T-helper 2 cell treated with Interferon-gamma antibody and Interleukin-4, amounts not matched to agents 5 μg/mL and 100 μg/mL, for 36 hours (primary cell): ENCODE data around the gene NAT8L.

Experiments
- DNase-seq: peaks from one replicate; pipeline ENCODE4 v3.0.0; 2021; ENCODE audit warnings: low spot score
- H3K27ac Mint-ChIP-seq: one replicate; pipeline ENCODE4 v1.8.0; 2021; ENCODE audit warnings: mild to moderate bottlenecking, mixed read lengths
- H3K27me3 Mint-ChIP-seq: one replicate; pipeline ENCODE4 v1.8.0; 2021; ENCODE audit warnings: low read depth, mixed read lengths
- H3K36me3 Mint-ChIP-seq: one replicate; pipeline ENCODE4 v1.8.0; 2021; ENCODE audit warnings: low read depth, mixed read lengths
- H3K4me1 Mint-ChIP-seq: one replicate; pipeline ENCODE4 v1.8.0; 2021; ENCODE audit warnings: low read depth, mixed read lengths
- H3K4me3 Mint-ChIP-seq: one replicate; pipeline ENCODE4 v1.8.0; 2022; ENCODE audit warnings: mild to moderate bottlenecking, moderate library complexity, mixed read lengths
- H3K9me3 Mint-ChIP-seq: one replicate; pipeline ENCODE4 v1.8.0; 2021; ENCODE audit warnings: mixed read lengths

NAT8L gene

DNA sequence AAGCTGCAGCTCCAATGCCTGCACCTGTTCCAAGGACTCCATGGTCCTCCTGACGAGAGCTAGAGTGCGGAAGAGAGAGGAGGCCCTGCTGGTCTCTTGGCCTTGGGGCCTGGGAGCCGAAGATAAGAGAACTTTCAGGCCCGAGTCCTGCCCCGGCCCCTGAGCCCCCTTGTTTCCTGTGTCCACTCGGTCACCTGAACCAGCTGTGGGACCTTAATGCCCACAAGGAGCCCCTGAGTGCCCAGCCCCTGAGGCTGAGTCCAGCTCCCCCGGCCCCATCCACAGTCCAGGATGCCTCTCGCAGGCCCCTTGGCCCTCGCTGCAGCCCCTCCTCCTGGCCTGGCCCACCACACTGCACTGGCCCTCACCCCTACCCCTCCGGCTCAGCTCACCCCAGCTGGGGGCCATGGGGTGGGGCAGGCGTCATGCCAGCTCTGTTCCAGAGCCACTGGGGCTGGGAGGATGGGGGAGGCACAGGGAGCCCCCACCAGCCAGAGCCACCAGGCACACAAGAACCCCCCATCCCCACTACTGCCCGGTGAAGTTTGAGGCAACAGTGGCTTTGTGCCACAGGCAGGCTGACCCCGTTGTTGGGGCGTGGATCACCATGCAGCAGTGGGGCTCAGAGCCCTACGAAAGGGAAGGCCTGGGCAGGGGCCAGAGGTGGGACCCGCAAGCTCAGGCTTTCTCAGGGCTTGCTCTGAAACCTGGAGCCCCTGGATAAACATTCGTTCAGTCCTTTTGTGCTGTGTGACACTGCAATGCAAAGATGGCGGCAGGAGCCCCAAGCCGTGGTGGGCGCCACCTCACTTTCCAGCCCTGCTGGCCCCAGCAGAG, 14.1 kb downstream of the NAT8L start:
- H3K4me3 Mint-ChIP-seq = no peak overlapping the region
- H3K36me3 Mint-ChIP-seq = no peaks in the 10 kb centered on the region
- no peaks in the 10 kb centered on the region for H3K9me3 Mint-ChIP-seq

DNA sequence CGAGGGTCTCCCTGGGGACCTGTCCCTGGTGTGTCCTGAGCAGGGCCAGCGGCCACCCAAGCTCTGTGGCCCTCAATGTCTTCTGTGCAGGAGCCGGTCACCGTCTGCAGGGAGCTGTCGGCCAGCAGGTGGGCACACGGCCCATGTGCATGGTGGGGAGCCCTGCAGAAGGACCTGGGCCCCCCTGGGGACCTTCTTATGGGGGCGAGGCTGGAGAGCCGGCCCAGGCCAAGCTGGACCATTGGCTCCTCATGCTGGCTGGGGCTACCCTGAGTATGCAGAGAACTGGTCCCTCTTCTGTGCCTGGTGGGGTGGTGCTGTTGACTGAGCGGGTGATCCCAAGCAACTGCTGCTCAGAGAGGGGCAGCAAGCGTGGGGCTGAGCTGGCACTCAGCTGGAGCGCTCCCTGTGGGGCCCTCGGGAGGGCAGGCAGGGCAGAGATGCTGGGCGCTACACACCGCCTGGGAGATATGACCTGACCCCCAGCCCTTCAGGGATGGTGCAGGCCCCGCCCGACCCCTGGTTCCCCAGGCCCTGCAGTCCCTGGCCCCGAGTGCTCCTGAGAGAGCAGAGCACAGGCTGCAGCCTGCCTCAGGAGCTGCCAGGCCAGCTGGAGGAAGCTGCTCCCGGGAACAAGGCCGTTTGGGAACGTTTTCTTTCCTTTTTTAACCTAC, 14.8 kb downstream of the NAT8L start:
- H3K27ac Mint-ChIP-seq = no peak overlapping the region
- no peaks in the 10 kb centered on the region for H3K27me3 Mint-ChIP-seq
- no peak overlapping the region for H3K4me3 Mint-ChIP-seq
- DNase-seq = no peak
- H3K9me3 Mint-ChIP-seq = no peaks in the 10 kb centered on the region
- no peaks in the 10 kb centered on the region for H3K4me1 Mint-ChIP-seq
- no peaks in the 10 kb centered on the region for H3K36me3 Mint-ChIP-seq

More for the DNA sequence above, 14.1 kb downstream of the NAT8L start:
- no peak for DNase-seq
- Mint-ChIP-seq H3K4me1 (no peaks in the 10 kb centered on the region), H3K27ac (no peak overlapping the region), H3K27me3 (no peaks in the 10 kb centered on the region)

DNA sequence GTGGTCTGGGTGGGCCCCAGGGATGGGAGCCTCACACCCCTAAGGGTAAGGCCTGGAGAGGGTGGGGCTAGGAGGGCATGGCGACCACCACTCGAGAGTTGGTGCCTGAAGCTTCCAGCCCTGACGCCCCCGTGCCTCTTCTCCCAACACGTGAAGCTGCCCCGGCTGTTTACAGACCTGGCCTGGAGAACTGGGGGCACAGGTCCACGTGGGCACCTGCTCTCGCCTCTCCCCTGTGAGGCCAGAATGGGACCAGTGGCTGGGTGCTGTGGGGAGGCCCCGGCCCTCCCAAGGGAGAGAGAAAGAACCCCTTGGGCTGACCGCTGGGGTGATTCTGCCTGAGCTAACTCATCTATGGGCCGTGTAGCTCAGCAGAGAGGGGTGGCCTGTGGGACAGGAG, 15.5 kb downstream of the NAT8L start:
- Mint-ChIP-seq H3K27me3 (no peaks in the 10 kb centered on the region), H3K36me3 (no peaks in the 10 kb centered on the region), H3K27ac (no peak overlapping the region), H3K4me3 (no peak overlapping the region), H3K9me3 (no peaks in the 10 kb centered on the region), H3K4me1 (no peaks in the 10 kb centered on the region)
- DNase-seq = no peak

DNA sequence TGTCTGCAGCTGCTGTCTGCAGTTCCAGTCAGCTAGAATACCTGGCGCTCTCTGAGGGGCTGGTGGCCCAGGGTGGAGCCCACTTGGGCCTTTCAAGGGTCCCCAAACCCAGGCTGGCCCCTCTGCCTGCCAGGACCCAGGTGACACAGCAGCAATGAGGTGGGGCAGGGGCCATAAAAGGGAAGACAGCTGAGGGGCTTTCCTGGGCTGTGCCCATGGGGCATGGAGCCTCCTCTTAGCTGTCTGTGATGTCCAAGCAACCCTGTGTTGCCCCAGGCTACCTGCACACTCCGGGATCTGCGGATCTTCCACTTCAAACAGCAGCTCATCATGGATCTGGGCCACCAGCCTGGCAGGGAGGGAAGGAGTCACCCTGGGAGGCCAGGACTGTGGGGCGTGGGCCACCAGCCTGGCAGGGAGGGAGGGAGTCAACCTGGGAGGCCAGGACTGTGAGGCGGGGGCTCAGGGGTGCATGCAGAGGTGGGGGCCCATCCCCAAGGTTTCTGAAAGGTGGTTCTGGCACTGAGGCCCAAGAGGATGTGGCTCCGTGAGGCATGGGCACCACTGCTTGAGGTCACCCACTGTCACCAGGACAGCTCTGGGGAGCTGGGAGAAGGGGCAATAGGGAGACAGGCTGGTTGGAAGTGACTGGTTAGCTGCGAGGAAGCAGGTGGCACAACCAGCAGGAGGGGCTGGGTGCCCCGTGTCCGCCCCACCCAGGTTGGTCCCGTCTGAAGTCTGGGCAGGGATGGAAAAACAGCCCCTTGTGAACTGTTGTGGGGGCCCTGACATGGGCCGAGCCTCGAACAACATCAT, 16.3 kb downstream of the NAT8L start:
- H3K4me3 Mint-ChIP-seq = no peak overlapping the region

DNA sequence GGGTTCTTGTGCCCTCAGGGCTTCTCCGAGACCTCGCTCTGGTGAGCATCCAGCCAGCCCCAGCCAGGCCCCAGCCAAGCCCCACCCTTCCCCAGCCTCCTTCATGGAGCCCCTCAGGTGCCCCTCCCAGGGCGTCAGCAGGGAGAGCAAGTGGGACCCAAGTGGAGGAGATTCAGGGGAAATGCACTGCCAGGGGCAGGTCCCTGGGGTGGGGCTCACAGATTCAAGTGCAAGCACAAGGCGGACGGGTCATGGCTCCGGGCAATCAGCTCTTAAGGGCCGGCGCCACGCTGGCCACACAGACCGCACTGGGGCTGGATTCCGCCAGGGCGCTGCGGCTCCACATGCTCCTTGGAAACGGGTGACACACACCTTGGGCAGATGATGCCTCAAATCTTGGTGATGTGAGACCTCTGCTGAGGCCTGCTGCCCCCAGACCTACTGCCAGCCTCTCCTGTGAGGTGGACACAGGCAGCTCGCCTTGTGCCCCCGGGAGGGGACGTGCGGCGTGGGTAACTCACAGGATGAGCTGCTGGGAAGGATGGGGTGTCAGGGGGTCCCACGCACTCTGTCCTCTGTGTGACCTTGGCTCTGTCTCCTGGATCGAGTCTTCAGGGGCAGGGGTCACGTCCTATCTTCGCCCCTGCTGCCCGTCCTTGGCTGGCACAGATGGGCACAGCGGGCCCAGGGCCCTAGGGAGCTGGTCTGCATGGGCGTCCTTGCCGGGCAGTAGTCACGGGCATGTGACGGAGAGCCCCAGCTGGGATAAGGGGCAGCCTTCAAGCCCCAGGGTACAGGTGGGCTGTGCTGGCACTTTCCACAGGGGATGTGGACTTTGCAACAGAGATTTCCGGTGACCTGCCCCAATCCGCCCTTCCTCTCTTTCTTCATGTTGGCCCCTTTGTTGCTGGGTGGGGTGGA, 17.1 kb downstream of the NAT8L start:
- no peak for DNase-seq
- H3K9me3 Mint-ChIP-seq = no peaks in the 10 kb centered on the region
- H3K36me3 Mint-ChIP-seq = no peaks in the 10 kb centered on the region
- no peaks in the 10 kb centered on the region for H3K4me1 Mint-ChIP-seq
- H3K27me3 Mint-ChIP-seq = no peaks in the 10 kb centered on the region
- no peak overlapping the region for H3K27ac Mint-ChIP-seq
- no peak overlapping the region for H3K4me3 Mint-ChIP-seq

More for the DNA sequence above, 16.3 kb downstream of the NAT8L start:
- no peak for DNase-seq
- Mint-ChIP-seq H3K36me3 (no peaks in the 10 kb centered on the region), H3K9me3 (no peaks in the 10 kb centered on the region), H3K27ac (no peak overlapping the region), H3K4me1 (no peaks in the 10 kb centered on the region), H3K27me3 (no peaks in the 10 kb centered on the region)

DNA sequence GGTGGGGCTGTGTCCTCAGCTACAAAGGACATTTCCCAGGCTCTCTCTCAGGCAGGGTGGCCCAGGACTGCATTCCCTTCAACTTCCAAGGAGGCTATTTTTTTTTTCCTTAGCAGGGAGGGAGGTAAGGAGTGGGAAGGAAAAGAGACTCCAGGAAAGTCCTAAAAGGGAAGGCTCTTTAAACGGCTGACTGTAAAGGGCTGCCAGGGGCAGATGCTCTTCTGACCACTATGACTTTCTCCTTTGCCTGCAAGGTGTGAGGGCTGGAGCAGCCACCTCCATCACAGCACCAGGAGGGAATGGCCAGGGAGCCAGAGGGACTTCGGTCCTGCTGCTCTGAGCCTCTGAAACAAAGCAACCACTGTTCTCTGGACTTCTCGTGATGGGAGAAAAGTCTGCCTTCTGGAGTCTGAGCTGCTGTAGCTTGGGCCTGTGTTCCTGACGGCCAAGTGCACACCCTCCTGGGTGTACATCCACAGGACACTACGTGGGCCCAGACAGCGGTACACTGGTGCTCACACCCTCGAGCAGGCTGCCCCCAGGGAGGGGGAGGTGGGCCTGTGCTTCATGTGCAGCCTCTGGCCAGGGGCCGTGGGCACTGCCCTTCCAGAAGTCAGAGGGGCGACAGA, 17.9 kb downstream of the NAT8L start:
- H3K4me3 Mint-ChIP-seq = no peak overlapping the region
- H3K27ac Mint-ChIP-seq = no peak overlapping the region
- DNase-seq = no peak
- H3K36me3 Mint-ChIP-seq = no peaks in the 10 kb centered on the region
- H3K4me1 Mint-ChIP-seq = no peaks in the 10 kb centered on the region
- H3K27me3 Mint-ChIP-seq = no peaks in the 10 kb centered on the region
- H3K9me3 Mint-ChIP-seq = no peaks in the 10 kb centered on the region

DNA sequence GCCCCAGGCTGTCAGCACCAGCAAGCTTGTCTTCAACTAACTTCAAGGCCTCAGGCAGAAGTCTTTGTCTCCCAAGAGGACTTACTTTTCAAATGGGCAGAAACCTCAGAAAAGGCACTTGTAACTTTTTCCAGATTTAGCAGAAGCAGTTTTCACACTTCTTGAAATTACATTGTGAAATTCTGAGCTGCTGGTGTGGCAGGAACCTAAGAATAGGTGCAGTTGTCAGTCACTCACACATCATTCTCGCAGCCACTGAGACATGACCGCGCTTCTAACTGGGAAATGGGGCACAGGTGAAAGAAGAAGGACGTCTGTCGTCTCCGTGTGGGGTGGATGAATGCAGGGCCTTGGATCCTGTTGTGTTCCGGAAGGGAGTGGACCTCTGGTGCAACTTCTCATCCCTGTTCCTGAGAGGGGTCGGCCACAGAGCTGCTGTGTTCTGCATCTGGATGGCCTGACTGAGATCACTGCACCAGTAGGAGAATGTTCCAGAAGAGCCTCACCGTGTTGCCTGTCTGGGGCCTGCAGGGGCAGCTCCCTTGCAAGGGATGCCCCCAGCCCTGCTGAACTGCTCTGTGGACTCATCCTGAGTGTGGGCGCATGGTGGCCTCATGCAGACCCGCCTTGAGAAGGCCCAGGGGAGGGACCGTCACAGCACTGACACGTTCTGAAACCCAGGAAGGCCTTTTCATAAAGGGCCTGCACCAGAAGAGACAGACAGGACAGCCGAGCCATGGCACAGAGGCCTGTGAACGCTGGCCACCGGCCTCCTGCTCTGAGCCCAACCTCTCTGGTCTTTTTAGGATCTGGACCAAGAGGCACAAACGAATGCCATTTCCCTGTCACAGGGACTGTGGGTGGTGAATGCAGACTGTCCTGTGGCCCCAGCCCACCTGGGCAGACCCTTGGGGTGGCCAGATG, 18.7 kb downstream of the NAT8L start:
- no peaks in the 10 kb centered on the region for H3K9me3 Mint-ChIP-seq

DNA sequence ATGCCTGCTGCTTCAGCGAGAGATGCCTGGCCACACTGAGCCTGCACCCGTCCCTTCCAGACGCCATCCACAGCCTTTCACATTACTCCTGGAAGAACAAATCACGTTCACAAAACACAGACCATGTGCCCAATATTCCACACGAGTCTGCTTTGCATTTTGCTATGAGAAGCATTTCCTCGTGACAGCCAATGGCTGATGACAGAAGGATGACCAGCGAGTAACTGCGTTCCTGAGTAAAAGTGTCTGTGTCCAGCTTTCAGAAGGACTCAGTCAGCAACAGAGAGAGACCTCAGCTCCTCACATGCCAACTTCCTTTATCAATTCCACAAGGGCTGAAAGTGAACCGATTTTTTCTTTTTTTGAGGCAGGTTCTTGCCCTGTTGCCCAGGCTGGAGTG, 19.5 kb downstream of the NAT8L start:
- Mint-ChIP-seq H3K36me3 (no peaks in the 10 kb centered on the region), H3K4me1 (no peaks in the 10 kb centered on the region), H3K27ac (no peak overlapping the region), H3K27me3 (no peaks in the 10 kb centered on the region), H3K9me3 (no peaks in the 10 kb centered on the region), H3K4me3 (no peak overlapping the region)
- DNase-seq = no peak

More for the DNA sequence above, 18.7 kb downstream of the NAT8L start:
- Mint-ChIP-seq H3K27me3 (no peaks in the 10 kb centered on the region), H3K4me3 (no peak overlapping the region), H3K27ac (no peak overlapping the region), H3K36me3 (no peaks in the 10 kb centered on the region), H3K4me1 (no peaks in the 10 kb centered on the region)
- DNase-seq = no peak

DNA sequence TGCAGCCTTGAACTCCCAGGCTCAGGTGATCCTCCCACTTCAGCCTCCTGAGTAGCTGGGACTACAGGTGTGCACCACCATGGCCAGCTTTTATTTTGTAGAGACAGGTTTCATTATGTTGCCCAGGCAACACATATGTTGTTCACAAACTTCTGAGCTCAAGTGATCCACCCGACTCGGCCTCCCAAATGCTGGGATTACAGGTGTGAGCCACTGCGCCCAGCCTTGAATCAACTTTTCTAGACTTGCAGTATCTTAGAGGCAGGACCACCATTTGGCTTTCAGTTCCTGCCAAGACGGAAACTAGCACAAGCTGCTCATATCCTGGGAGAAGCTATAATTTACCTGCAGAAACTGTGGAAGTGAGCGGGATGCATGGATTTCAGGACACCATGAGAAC, 19.9 kb downstream of the NAT8L start:
- no peak for DNase-seq
- Mint-ChIP-seq H3K9me3 (no peaks in the 10 kb centered on the region), H3K4me1 (no peaks in the 10 kb centered on the region), H3K36me3 (no peaks in the 10 kb centered on the region), H3K27ac (no peak overlapping the region), H3K27me3 (no peaks in the 10 kb centered on the region), H3K4me3 (no peak overlapping the region)

DNA sequence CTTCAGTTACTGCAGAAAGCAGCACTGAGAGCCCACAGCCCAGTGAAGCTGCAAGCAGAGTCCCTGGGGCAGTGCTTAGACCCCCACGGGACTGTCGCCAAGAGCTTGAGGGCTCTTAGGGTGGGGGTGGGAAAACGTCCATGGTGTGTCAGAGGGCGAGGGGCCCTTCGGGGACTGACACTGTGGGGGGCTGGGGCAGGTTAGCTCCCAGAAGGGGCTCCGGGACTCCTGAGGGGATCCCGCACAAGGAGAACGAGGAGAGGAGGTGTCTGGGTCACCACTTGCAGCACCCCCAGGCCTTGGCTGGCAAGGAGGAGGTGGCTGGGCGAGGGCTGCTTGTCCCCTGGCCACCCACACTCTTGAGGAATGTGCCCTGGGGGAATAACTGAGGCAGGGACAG, 20.8 kb downstream of the NAT8L start:
- Mint-ChIP-seq H3K36me3 (no peaks in the 10 kb centered on the region), H3K9me3 (no peaks in the 10 kb centered on the region), H3K27me3 (peaks cover 2% of the 10 kb centered on the region), H3K4me3 (no peak overlapping the region), H3K27ac (no peak overlapping the region), H3K4me1 (no peaks in the 10 kb centered on the region)
- no peak for DNase-seq

DNA sequence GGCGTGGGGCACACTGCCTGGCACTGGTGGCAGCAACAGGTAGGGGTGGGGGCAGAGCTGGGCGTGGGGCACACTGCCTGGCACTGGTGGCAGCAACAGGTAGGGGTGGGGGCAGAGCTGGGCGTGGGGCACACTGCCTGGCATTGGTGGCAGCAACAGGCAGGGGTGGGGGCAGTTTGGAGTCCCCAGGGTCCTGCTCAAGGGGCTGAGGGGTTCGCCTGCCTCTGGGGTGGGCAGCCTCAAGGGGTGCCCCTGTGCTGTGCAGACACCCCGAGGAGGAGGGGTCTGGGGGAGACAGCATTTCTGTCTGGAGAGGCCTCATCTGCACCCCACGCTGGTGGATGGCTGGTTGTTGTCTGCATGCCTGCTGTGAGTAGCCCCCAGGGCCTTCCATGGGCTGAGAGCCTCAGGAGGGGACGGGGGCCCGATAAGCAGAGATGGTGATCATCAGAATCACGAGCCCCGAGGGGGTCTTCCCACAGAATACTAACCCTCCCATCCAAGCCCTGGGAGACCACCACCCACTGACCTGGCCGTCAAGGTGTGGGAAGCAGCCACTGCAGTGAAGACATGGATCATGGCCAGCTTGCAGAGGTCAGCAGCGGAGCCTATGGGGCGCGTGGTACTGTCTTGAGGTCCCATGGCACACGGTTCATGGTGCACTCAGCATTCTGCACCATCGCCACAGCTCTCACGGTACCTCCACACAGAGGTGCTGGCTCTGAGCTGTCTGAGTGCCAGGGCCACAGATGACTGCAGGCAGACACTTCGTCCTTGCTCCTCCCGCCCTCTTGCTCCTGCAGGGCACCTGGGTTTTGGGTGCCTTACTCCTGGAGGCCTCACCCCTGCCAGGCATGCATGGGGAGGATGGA, 21.5 kb downstream of the NAT8L start:
- no peak for DNase-seq
- no peaks in the 10 kb centered on the region for H3K36me3 Mint-ChIP-seq
- H3K27me3 Mint-ChIP-seq = peaks cover 2% of the 10 kb centered on the region
- no peak overlapping the region for H3K27ac Mint-ChIP-seq
- H3K4me3 Mint-ChIP-seq = no peak overlapping the region
- H3K4me1 Mint-ChIP-seq = no peaks in the 10 kb centered on the region
- H3K9me3 Mint-ChIP-seq = no peaks in the 10 kb centered on the region
